Stimulated activated CD4-positive, alpha-beta T cell treated with anti-CD3 and anti-CD28 coated beads, TNF-alpha, amount 100 ng/mL, for 1 hour (primary cell): Measurements from ENCODE around the gene HPDL.
"Not testable (repeated sequence)": the region's sequence is repeated elsewhere in the genome, so short reads cannot be mapped to it uniquely, and the experiment has no call there.

Experiments
- DNase-seq, 3 donors: peaks; one replicate each; pipeline ENCODE4 v3.0.0-alpha.2; 2020; ENCODE audit warnings: low read depth in 3 of 3, low spot score in 1 of 3

The HPDL gene

DNA sequence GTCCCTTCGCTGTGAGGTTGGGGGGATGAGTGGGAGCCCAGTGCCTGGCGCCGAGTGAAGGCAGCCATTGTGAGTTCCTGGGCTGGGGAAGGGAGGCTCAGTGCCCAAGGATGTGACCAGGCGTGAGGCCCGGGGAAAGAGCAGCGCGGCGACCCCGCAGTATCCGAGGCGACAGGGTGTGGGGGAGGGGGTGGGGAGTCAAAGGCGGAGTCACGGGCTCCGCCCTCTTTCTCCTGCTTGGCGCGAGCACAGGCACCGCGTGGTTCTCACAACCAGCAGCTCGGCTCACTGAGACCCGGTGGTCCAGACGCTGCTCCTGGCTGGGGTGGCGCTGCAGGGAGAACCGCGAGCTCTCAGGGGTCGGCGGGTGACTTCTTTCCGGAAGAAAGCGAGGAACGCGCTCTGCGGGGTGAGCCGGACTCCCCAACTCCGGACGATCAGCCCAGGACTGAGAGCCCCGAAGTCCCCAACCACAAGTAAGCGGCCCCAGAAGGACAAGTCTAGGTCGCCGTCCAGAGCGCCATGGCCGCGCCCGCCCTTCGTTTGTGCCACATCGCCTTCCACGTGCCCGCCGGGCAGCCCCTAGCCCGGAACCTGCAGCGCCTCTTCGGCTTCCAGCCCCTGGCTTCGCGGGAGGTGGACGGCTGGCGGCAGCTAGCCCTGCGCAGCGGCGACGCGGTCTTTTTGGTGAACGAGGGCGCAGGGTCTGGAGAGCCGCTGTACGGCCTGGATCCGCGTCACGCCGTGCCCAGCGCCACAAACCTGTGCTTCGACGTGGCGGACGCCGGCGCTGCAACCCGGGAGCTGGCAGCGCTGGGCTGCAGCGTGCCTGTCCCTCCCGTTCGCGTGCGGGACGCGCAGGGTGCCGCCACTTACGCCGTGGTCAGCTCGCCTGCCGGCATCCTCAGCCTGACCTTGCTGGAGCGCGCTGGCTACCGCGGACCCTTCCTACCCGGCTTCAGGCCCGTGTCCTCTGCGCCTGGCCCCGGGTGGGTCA is at the start of gene HPDL:
HPDL (plus strand) TSS at position 269 of the 997 bp plus-strand sequence; CDS start at position 523, 254 bp downstream.
- DNase-seq, result peak in 1 of 3 donors; percentile 68

DNA sequence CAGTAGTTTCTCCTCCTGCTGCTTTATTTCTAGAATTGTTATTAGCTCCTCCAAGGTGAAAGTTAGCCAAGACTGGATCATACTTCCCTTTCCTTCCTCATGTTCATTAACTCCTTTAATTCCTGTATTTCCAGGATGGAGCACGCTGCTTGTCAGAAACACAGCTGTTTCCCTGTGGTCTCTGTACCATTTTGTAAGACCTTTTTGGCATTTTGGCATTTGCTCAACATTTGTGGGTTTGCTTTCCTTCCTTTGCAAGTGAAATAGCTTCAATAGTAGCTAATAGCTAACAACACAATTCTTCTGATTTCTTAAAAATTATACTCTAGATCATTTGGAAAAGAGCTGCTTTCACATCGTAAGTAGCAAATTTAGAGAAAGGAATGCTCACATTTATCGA is 44.3 kb upstream of the HPDL start:
- DNase-seq, result no peak

DNA sequence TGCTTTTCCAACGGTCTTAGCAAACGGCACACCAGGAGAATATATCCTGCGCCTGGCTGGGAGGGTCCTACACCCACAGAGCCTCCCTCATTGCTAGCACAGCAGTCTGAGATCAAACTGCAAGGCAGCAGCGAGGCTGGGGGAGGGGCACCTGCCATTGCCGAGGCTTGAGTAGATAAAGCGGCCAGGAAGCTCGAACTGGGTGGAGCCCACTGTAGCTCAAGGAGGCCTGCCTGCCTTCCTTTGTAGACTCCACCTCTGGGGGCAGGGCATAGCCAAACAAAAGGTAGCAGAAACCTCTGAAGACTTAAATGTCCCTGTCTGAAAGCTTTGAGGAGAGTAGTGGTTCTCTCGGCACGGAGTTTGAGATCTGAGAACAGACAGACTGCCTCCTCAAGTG is 41.8 kb upstream of the HPDL start:
- DNase-seq, result not testable (repeated sequence)

DNA sequence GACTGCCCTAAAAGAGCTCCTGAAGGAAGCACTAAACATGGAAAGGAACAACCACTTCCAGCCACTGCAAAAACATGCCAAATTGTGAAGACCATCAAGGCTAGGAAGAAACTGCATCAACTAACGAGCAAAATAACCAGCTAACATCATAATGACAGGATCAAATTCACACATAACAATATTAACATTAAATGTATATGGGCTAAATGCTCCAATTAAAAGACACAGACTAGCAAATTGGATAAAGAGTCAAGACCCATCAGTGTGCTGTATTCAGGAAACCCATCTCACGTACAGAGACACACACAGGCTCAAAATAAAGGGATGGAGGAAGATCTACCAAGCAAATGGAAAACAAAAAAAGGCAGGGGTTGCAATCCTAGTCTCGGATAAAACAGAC is 40.2 kb upstream of the HPDL start:
- DNase-seq, result not testable (repeated sequence)

DNA sequence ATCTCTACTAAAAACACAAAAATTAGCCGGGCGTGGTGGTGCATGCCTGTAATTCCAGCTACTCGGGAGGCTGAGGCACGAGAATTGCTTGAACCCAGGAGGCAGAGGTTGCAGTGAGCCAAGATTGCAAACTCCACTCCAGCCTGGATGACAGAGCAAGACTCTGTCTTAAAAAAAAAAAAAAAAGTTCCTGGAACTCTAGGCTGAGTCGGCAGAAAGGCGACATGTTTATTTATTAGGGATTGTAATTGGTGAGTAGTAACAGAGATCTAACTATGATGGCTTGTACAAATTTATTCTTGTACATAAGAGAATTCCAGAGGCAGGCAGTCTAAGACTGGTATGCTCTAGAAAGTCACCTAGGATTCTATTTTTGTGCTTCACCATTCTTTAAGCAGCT is 35.7 kb upstream of the HPDL start:
- DNase-seq, result not testable (repeated sequence)

DNA sequence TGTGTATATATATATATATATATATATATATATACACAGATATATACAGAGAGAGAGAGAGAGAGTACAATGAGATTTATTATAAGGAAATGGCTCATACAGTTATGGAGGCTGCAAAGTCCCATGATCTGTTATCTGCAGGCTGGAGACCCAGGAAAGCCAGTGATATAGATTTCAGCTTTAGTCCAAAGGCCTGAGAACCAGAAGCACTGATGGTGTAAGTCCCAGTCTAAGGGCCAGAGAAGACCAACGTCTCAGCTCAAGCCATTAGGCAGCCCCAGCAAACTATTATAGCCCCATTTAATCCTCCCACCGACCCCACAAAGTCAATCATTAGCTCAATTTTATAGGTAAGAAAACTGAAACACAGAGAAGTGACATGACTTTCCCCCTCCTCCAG is 35.0 kb upstream of the HPDL start:
- no peak for DNase-seq

DNA sequence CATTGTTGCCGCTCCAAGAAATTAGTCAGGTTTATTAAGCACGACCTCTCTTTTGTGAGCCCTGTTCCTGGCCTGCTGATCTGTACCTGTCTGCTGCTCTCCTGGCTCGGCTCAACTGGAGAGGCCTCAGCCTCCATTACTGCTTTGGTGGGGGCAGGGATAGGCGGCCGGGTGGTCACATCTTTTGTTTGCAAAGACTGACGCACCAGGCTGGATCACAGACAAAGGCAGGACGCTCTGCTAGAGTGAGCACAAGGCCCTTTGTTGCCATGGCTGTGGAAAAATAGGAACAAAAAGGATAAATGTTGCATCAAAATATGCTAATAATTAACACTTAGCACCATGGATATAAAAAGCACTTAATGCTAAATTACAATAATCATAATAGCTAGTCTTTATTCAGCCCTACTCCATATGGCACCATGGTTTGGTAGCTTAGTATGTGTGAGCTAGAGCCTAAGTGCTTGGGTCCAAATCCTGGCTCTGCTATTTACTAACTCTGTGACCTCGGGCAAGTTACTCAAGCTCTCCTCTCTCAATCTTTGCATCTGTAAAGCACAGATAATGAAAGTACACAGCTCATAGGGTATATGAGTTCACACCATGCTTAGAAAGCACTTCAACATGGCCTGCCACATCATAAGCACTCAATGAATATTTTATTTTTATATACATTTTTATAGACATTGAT is 28.9 kb upstream of the HPDL start:
- DNase-seq, result no peak

DNA sequence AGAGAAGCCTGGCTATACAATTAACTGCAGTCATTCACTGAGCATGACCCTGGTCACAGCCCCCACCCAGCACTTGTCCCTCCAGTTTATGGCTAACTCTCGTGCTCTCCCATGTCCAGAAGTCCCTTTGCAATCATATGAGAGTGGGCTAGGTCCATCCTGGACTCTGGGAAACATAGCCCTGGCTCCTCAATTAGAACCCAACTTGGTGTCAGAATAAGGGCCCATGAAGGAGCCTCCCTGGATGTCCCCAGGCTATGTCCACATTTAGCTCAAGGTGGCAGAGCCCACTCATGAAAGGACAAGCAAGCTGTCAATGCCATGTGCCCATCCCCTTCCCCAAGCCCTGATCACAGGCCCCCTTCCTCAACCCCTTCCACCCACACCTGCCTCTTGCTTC is 27.4 kb upstream of the HPDL start:
- DNase-seq, result no peak

DNA sequence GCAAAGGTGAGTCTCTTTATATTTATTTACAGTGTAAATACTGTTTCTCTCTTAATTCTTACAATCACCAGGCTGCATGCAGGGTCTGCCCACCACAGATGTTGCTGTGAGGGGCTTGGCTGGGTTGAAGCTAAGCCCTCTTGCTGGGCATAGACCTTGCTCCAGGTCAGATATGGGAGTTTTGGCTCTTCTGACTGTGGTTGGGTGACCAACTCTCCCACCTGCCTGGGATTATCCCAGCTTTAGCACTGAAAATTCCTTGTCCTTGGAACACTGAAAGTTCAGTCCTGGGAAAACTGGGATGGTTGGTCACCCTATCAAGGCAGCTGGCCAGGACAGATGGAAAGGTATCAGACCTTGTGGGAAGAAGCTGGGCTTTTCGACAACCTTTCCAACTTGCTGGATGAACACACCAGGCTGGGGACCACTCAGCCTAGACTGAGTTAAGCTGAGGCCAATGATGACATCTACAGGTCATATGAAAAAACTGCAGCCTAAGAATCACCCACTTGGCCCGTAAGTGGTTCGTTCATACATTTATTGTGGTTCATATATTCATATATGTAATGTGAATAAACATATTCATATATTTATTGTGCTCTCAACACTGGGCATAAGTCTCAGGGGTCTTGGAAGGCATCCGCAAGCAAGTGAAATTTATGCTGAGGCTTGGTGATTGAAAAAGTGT is 26.6 kb upstream of the HPDL start:
- DNase-seq, result peak in 1 of 3 donors; percentile 11

DNA sequence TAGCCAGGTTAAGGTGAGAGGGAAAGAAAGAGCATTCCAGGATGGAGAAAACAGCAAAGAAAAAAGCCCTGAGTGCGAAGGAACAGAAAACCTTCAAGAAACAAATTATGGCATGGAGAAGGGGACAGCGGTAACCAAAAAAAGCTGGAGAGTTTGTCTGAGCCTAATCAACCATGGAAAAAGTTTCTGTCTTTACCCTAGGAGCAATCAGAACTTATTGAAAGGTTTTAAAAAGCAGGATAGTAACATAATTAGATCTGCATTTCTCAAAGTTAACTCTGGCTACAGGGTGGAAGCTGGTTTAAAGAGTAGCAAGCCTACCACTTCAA is 26.1 kb upstream of the HPDL start:
- DNase-seq, result no peak

DNA sequence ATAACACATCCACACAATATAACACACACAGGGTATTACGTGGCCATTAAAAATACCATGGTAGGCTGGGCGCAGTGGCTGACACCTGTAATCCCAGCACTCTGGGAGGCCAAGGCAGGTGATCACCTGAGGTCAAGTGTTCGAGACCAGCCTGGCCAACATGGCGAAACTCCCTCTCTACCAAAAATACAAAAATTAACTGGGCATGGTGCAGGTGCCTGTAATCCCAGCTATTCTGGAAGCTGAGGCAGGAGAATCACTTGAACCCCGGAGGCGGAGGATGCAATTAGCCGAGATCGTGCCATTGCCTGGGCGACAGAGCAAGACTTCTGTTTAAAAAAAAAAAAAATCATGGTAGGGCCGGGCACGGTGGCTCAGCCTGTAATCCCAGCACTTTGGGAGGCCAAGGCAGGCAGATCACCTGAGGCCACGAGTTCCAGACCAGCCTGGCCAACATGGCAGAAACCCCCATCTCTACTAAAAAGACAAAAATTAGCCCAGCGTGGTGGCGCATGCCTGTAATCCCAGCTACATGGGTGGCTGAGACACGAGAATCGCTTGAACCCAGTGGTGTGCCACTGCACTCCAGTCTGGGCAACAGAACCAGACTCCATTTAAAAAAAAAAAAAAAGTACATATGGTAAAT is 24.1 kb upstream of the HPDL start:
- DNase-seq, result no peak

DNA sequence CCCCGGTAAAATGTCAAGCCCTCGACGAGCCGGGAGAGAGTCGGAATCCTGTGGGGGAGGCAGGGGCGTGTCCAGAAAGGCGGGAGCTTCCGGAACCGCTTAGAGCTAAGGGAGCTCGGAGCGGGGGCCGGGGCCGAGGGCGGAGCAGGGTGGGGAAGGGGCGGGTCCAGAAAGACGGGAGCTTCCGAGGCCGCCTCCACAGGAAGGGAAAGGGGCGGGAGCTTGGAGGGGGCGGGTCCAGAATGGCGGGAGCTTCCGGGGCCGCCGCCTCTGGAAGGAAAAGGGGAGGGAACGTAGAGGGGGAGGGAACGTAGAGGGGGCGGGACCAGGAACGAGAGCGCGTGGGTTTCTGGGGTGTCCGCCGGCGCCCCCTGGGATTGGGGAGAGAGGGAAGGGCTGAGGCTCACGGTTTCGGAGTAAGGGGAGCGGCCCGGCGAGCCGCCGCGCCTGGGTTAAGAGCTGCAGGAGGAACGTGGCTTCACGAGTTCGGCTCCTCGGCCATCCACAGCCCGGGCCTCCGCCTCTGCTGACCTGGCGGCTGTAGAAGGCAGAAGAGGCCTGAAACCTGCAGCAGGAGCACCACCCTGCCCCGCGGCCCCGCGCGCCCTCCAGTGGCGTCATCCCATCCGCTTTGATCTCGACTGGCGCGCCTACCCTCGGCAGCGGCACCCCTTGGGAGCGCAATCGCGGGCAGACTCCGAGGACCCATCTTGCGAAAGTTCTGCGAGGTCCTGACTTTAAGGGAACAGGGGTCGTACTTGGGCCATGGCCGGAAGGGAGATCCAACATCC is 23.0 kb upstream of the HPDL start:
- DNase-seq, result peak; percentile 97 to 98 (median 97)

DNA sequence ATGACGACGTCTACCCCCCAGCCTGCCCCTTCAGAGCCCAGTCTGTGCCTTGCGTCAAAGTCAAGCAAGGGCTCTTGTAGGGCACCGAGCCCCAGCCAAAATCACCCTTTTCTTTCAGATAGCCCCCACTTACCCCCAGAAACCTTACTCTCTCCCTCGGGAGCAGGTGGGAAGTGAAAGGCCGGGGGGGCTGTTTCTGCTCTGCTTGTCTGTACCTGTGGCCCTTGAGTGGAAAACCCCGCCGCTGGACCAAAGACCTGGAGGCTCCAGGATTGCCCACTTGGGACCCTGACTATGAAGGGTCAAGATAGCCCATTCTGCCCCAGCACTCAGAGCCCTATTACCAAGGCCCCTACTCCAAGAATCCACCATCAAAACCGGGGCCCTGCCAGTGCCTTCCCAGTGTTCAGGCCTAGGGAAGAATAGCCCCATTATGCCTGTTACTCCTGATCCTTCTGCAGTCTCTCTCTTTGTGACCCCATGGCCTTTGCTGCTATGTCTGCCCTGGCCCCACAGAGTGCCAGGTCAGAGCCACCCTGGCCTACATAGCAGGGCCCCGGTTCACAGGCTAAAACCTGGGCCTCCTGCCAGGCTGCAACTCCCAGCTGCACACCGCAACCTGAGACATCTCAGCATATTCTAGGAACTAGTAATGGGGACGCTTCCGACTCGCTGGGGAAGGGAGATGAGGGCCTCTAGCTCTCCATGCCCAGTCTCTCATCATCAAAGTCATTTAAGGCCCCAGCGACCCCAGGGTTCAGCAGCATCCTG is 22.2 kb upstream of the HPDL start:
- DNase-seq, result no peak

DNA sequence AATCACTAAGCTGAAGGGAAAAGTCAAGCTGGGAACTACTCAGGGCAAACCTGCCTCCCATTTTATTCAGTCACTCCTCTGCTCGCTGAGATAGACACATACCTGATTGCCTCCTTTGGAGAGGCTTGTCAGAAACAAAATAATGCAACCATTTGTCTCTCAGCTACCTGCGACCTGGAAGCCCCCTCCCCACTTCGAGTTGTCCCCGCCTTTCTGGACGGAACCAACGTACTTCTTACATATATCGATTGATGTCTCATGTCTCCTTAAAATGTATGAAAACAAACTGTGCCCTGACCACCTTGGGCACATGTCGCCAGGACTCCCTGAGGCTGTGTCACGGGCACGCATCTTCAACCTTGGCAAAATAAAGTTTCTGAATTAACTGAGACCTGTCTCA is 21.5 kb upstream of the HPDL start:
- DNase-seq, result no peak

DNA sequence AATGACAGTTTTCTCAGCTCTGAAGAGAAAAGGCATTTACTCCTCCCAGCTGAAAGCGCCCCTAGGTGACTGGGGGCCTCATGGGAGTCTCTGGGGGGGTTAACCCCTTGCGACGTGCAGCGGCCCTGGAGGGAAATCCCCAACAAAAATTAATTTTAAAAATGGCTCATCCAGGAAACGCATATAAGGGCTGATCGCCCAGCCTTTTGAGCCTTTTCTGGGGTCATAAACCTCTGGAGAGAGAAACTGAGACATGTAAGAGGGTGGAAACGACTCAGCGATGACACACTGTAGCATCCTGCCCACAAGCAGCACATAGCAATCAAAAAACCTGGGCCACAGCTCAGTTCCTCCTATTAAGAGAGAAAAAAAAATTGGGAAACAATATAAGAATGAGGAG is 20.4 kb upstream of the HPDL start:
- no peak for DNase-seq

DNA sequence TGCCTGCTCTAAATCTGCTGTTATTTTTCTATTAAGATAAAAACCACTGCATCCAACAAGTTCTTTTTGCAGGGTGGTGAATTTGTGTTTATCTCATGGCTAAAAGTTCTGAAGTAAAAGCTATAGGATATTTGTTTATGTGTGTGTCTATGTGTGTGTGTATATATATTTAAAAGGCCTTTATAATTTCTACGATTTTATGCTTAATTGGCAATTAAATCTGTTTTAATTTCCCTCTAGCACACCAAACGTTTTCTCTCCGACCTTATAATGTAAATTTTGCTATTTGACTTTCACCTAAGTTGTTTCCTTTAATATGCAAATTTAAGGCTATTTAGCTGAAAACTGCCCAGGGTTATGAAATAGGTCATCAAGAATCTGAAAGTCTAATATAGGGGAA is 19.8 kb upstream of the HPDL start:
- DNase-seq, result no peak

DNA sequence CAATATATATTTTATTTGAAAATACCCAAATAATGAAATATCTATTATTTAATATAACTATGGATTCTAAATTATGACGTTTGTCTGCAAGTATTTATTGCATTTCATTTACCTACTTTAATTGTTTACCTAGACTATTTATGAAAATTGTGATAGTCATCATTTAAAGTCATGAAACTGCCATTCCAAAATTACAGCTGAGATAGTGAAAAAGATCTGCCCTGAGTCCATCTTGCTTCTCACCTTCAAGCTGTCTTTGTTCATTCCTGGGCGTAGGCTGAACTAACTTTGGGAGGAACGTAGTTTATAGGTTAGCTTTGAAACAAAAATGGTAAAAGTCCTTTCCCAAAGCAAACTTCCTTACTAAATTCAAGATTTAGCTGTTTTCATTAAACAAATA is 12.4 kb upstream of the HPDL start:
- DNase-seq, result no peak

DNA sequence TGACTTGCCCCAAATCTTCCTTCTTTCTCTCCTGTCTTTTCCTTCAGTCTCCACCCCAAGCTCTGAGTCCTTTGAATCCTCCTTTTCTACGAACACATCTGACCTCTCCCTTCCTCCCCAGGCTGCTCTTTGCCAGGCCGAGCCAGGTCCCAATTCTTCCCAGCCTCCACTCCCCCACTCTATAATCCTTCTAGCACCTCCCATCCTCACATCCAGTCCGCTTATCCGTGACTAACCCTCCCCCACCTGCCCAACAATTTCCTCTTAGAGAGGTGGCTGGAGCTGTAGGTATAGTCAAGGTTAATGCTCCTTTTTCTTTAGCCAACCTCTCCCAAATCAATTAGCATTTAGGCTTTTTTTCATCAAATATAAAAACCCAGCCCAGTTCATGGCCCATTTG is 9.5 kb upstream of the HPDL start:
- no peak for DNase-seq

DNA sequence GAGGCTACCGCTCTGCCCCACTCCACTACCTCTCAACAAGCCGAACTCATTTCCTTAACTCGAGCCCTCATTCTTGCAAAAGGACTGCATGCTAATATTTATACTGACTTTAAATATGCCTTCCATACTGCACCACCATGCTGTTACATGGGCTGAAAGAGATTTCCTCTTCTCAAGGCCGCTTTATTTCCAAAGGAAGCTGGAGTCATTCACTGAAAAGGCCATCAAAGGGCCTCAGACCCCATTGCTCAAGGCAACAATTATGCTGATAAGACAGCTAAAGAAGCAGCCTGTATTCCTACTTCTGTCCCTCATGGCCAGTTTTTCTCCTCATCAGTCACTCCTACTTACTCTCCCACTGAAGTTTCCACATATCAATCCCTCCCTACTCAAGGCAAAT is 6.9 kb upstream of the HPDL start:
- no peak for DNase-seq

DNA sequence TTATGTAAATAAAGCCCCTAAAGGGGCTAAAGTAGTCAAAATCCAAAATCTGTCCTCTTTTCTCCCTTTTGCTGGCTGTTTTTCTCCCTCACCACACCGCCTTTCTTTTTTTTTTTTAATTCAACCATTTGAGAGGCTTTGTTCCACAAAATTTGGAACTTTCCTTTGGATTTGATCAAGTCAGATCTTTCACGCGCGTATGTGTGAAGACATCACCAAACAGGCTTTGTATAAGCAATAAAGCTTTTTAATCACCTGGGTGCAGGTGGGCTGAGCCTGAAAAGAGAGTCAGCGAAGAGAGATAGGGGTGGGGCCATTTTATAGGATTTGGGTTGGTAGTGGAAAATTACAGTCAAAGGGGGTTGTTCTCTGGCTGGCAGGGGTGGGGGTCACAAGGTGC is 5.3 kb upstream of the HPDL start:
- DNase-seq, result no peak
